HCT116 (cell line): ENCODE data around the gene ZNF492. TPM values are rescaled to one million over a fixed set of nuclear protein-coding genes. Genes with fewer than 3 reads are reported as not detected.

Experiments used
- ATAC-seq: fragments of 200-7000 bp; cut with Tn5 transposase; 2 replicates; pipeline ENCODE4 v1.9.1; 2020; ENCODE audit warnings: mild to moderate bottlenecking, moderate library complexity
- BruUV-seq: library from RNA; stranded (reverse); fragments of 400-500 nt; replicated peaks from 2 replicates; lab custom pipeline; 2021; lab: Mats Ljungman, UMichigan
- CTCF ChIA-PET: fragments of 300-600 bp; sonication (Branson Sonifier 250); formaldehyde crosslinking; loops from one replicate; lab custom pipeline; 2021; ENCODE audit warnings: antibody characterized with exemption; lab: Charles Lee
- POLR2A ChIA-PET: fragments of 300-600, 350-600 bp; sonication (Branson Sonifier 250); formaldehyde crosslinking; loops from one replicate; lab custom pipeline; 2021; ENCODE audit warnings: antibody characterized with exemption; lab: Charles Lee
- RAD21 ChIA-PET, 2 experiments: fragments of 300-600 bp; sonication (Branson Sonifier 250); formaldehyde crosslinking; loops; one replicate each; lab custom pipeline; 2023; ENCODE audit warnings: low total read pairs in 2 of 2; ENCODE audit not compliant: uncharacterized antibody in 2 of 2, unreplicated experiment in 2 of 2, low non-redundant PET in 1 of 2; lab: Charles Lee
- DNase-seq: peaks from one replicate; pipeline ENCODE4 v3.0.0-alpha.2; 2010; ENCODE audit warnings: low read depth, low spot score
- H2AFZ ChIP-seq: fragments of 200-600 bp; shearing (Covaris generic), sonication (generic); 2 replicates; pipeline ENCODE4 v1.6.1; 2017; ENCODE audit warnings: low read depth, mixed run types, mixed read lengths, antibody characterized with exemption, low read length; ENCODE audit not compliant: poor library complexity, severe bottlenecking
- H3K27ac ChIP-seq: 2 replicates; pipeline ENCODE4 v1.5.1; 2012; ENCODE audit warnings: low read depth, low read length
- H3K27me3 ChIP-seq: fragments of 200-600 bp; sonication (generic); 2 replicates; pipeline ENCODE4 v1.6.1; 2016; ENCODE audit warnings: mixed run types, low read length, mixed read lengths; ENCODE audit not compliant: insufficient read depth
- H3K36me3 ChIP-seq, 2 experiments: fragments of 200-500 bp in 1 of 2; fragments of 200-600 bp in 1 of 2; sonication (Bioruptor generic) in 1 of 2; sonication (generic) in 1 of 2; 2 replicates each; pipeline versions ENCODE4 v1.5.1 to v1.6.1; 2014 to 2016; ENCODE audit warnings: low read length in 2 of 2, inconsistent platforms in 1 of 2, mixed read lengths in 1 of 2, mixed run types in 1 of 2; ENCODE audit not compliant: insufficient read depth in 2 of 2, control insufficient read depth in 1 of 2
- H3K4me1 ChIP-seq, 2 experiments: fragments of 200-600 bp in 1 of 2; sonication (generic) in 1 of 2; 2 replicates each; pipeline versions ENCODE4 v1.5.1 to v1.6.1; 2012 to 2017; ENCODE audit warnings: low read length in 2 of 2, inconsistent platforms in 1 of 2, mild to moderate bottlenecking in 1 of 2, mixed read lengths in 1 of 2, mixed run types in 1 of 2, moderate library complexity in 1 of 2; ENCODE audit not compliant: insufficient read depth in 2 of 2, control insufficient read depth in 1 of 2
- H3K4me2 ChIP-seq: fragments of 200-600 bp; sonication (generic); 2 replicates; pipeline ENCODE4 v1.6.1; 2017; ENCODE audit warnings: mixed run types, low read length, mixed read lengths
- H3K4me3 ChIP-seq, 2 experiments: fragments of 200-600 bp in 1 of 2; sonication (generic) in 1 of 2; replicated peaks in 1 of 2; 2 replicates each; pipeline ENCODE4 v1.5.1; 2011 to 2016; ENCODE audit warnings: low read length in 2 of 2, control low read depth in 1 of 2, low read depth in 1 of 2, mild to moderate bottlenecking in 1 of 2, mixed read lengths in 1 of 2, mixed run types in 1 of 2
- H3K79me2 ChIP-seq: fragments of 200-600 bp; sonication (generic); 2 replicates; pipeline ENCODE4 v1.6.1; 2017; ENCODE audit warnings: mild to moderate bottlenecking, mixed run types, low read length, moderate library complexity, mixed read lengths; ENCODE audit not compliant: insufficient read depth
- H3K9ac ChIP-seq: fragments of 200-600 bp; sonication (generic); 2 replicates; pipeline ENCODE4 v1.6.1; 2016; ENCODE audit warnings: low read length, mixed read lengths
- H3K9me2 ChIP-seq: fragments of 200-600 bp; sonication (generic), shearing (Covaris generic); 2 replicates; pipeline ENCODE4 v1.6.1; 2017; ENCODE audit warnings: mixed run types, mild to moderate bottlenecking, moderate library complexity; ENCODE audit not compliant: insufficient read depth
- H3K9me3 ChIP-seq, 2 experiments: fragments of 200-500 bp in 1 of 2; fragments of 200-600 bp in 1 of 2; sonication (Bioruptor generic) in 1 of 2; sonication (generic) in 1 of 2; 2 replicates each; pipeline ENCODE4 v1.6.1; 2014 to 2017; ENCODE audit warnings: low read length in 2 of 2, mixed read lengths in 2 of 2, inconsistent platforms in 1 of 2, low read depth in 1 of 2, mild to moderate bottlenecking in 1 of 2, mixed run types in 1 of 2, moderate library complexity in 1 of 2; ENCODE audit not compliant: control insufficient read depth in 1 of 2, insufficient read depth in 1 of 2
- H4K20me1 ChIP-seq: fragments of 200-600 bp; sonication (generic), shearing (Covaris generic); 2 replicates; pipeline ENCODE4 v1.6.1; 2017; ENCODE audit warnings: mixed run types, mild to moderate bottlenecking, moderate library complexity; ENCODE audit not compliant: insufficient read depth
- CBX3 ChIP-seq: IDR thresholded peaks from 2 replicates; pipeline ENCODE4 v1.6.1; 2012; ENCODE audit warnings: low read depth
- EGR1 ChIP-seq: IDR thresholded peaks from 2 replicates; pipeline ENCODE4 v1.6.1; 2012; ENCODE audit warnings: low read depth
- ELF1 ChIP-seq: IDR thresholded peaks from 2 replicates; pipeline ENCODE4 v1.6.1; 2012; ENCODE audit warnings: low read depth, borderline replicate concordance
- EZH2phosphoT487 ChIP-seq: fragments of 200-600 bp; IDR thresholded peaks from 2 replicates; pipeline ENCODE4 v1.6.1; 2018; ENCODE audit warnings: antibody characterized with exemption, borderline replicate concordance
- RAD21 ChIP-seq: IDR thresholded peaks from 2 replicates; pipeline ENCODE4 v1.6.1; 2012; ENCODE audit warnings: low read depth, mild to moderate bottlenecking
- SIN3A ChIP-seq: IDR thresholded peaks from 2 replicates; pipeline ENCODE4 v1.6.1; 2012; ENCODE audit warnings: low read depth
- SP1 ChIP-seq: IDR thresholded peaks from 2 replicates; pipeline ENCODE4 v1.6.1; 2012; ENCODE audit warnings: low read depth
- SRF ChIP-seq: IDR thresholded peaks from 2 replicates; pipeline ENCODE4 v1.6.1; 2012; ENCODE audit warnings: low read depth
- TCF7L2 ChIP-seq: IDR thresholded peaks from 2 replicates; pipeline ENCODE4 v1.7.0; 2011; ENCODE audit warnings: borderline replicate concordance, inconsistent platforms; ENCODE audit not compliant: insufficient read depth, insufficient read length; ENCODE audit errors: extremely low read depth
- intact Hi-C: fragments of 100-400 bp; cut with micrococcal nuclease; formaldehyde crosslinking; loops from 2 replicates; pipeline ENCODE4 v1.10.0; 2022
- total RNA-seq: library from RNA; stranded (reverse); gene quantifications from one replicate; pipeline ENCODE4 v1.2.1, GENCODE V29; 2021; ENCODE audit not compliant: unreplicated experiment
- TF ChIP-seq, protein P1 (sequence below): IDR thresholded peaks from 2 replicates; pipeline ENCODE4 v1.6.1; 2012; ENCODE audit warnings: low read depth
- TF ChIP-seq, protein P2 (sequence below), 3 experiments: fragments of 200-600 bp in 1 of 3; sonication (generic) in 1 of 3; IDR thresholded peaks in 2 of 3; conservative IDR thresholded peaks in 1 of 3; 2 replicates each; pipeline ENCODE4 v1.5.1; 2012 to 2017; ENCODE audit warnings: low read depth in 2 of 3, low read length in 2 of 3, antibody characterized with exemption in 1 of 3, borderline replicate concordance in 1 of 3, control low read depth in 1 of 3, mild to moderate bottlenecking in 1 of 3, mixed read lengths in 1 of 3, mixed run types in 1 of 3, moderate library complexity in 1 of 3; ENCODE audit not compliant: insufficient read depth in 1 of 3
- TF ChIP-seq, protein P3 (sequence below): IDR thresholded peaks from 2 replicates; pipeline ENCODE4 v1.6.1; 2012

The ZNF492 gene
- total RNA-seq, 1 experiment from 2014 or later, result not detected

DNA sequence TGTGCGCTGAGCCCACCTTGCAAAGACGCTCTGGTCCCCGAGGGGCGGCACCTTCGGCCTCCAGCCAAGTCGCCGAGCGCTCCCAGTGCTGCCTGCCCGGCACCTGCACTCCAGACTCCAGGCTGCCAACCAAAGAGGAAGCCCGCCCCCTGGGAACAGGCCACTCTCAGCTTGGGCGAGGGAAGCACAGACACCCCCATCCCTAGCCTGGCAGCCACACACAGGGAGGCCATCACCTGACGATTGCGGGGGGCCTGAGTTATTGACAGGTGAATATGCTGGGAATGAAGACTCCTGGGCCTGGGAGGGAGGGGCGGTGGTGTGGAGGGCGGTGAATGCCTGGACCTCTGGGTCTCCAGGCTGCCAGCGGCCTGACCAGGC lies 10.3 kb upstream of the ZNF492 start (continued):
- TF ChIP-seq, protein P1, sequence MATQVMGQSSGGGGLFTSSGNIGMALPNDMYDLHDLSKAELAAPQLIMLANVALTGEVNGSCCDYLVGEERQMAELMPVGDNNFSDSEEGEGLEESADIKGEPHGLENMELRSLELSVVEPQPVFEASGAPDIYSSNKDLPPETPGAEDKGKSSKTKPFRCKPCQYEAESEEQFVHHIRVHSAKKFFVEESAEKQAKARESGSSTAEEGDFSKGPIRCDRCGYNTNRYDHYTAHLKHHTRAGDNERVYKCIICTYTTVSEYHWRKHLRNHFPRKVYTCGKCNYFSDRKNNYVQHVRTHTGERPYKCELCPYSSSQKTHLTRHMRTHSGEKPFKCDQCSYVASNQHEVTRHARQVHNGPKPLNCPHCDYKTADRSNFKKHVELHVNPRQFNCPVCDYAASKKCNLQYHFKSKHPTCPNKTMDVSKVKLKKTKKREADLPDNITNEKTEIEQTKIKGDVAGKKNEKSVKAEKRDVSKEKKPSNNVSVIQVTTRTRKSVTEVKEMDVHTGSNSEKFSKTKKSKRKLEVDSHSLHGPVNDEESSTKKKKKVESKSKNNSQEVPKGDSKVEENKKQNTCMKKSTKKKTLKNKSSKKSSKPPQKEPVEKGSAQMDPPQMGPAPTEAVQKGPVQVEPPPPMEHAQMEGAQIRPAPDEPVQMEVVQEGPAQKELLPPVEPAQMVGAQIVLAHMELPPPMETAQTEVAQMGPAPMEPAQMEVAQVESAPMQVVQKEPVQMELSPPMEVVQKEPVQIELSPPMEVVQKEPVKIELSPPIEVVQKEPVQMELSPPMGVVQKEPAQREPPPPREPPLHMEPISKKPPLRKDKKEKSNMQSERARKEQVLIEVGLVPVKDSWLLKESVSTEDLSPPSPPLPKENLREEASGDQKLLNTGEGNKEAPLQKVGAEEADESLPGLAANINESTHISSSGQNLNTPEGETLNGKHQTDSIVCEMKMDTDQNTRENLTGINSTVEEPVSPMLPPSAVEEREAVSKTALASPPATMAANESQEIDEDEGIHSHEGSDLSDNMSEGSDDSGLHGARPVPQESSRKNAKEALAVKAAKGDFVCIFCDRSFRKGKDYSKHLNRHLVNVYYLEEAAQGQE, result no peak
- TF ChIP-seq EGR1, result no peak
- TF ChIP-seq EZH2phosphoT487, result no peak
- no peak for TF ChIP-seq RAD21
- no peak for TF ChIP-seq SRF
- no peak for TF ChIP-seq ELF1
- TF ChIP-seq TCF7L2, result no peak
- no peak for TF ChIP-seq SP1
- no peak for TF ChIP-seq CBX3
- TF ChIP-seq, all 23 proteins: peak for 0

DNA sequence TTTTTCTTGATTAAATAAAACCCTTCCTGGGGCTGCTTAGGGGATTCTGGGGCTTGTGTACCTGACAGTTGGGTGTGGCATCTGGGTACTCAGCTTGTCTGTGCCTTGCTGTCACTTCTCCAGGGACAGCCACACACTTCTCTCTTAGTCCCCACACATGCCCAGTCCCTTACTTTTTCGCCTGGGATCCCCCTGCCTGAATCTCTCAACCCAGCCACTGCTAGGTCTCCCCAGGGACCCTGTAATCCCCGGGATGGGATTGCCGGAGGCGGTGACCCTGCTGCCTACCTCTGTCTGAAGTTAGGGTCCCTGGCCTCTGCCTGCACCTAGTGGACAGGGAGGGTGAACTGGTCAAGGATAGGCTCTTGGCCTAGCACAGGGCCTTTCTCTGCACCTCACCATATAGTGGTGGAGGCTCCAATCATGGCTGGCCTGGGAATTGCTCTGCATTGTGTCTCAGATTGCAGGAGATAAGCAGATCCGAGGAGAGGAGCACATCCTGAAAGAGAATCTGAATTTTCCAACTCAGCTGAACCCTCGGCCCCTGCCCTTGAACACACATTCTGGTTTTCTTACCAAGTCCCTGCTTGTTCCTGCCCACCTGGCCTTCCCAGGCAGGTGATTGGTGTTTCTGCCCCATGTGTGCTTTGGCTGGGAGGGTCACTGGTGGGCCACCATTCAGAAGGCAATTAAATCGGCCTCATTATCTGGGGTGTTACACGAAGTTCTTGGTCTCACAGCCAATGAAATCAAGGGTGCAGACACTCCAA lies 8.7 kb upstream of the ZNF492 start:
- intact Hi-C loops, result no loop called here
- RAD21 ChIA-PET, result no interaction called here
- Histone ChIP-seq H3K9me2 (no peaks in the 10 kb centered on the region), H3K36me3 (no peaks in the 10 kb centered on the region), H2AFZ (no peak overlapping the region)
- TF ChIP-seq ELF1 (no peak), EGR1 (no peak), EZH2phosphoT487 (no peak), TCF7L2 (no peak), SIN3A (no peak)
- TF ChIP-seq, protein P2, sequence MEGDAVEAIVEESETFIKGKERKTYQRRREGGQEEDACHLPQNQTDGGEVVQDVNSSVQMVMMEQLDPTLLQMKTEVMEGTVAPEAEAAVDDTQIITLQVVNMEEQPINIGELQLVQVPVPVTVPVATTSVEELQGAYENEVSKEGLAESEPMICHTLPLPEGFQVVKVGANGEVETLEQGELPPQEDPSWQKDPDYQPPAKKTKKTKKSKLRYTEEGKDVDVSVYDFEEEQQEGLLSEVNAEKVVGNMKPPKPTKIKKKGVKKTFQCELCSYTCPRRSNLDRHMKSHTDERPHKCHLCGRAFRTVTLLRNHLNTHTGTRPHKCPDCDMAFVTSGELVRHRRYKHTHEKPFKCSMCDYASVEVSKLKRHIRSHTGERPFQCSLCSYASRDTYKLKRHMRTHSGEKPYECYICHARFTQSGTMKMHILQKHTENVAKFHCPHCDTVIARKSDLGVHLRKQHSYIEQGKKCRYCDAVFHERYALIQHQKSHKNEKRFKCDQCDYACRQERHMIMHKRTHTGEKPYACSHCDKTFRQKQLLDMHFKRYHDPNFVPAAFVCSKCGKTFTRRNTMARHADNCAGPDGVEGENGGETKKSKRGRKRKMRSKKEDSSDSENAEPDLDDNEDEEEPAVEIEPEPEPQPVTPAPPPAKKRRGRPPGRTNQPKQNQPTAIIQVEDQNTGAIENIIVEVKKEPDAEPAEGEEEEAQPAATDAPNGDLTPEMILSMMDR (IDR thresholded peaks at IDR 0.05 in 2 of 3, conservative IDR thresholded peaks at IDR 0.05 in 1 of 3; ENCODE audit: borderline replicate concordance in 1 of 3, insufficient read depth in 1 of 3, low read depth in 2 of 3, low read length in 2 of 3), result no peak
- TF ChIP-seq, protein P3, sequence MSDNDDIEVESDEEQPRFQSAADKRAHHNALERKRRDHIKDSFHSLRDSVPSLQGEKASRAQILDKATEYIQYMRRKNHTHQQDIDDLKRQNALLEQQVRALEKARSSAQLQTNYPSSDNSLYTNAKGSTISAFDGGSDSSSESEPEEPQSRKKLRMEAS, result no peak
- TF ChIP-seq, protein P1, result no peak
- TF ChIP-seq, all 23 proteins: peak for 0
- no peaks in the 10 kb centered on the region for H3K79me2 ChIP-seq
- CTCF ChIA-PET, result no interaction called here
- no peak for ATAC-seq
- no peaks in the 10 kb centered on the region for H4K20me1 ChIP-seq
- H3K9me3 ChIP-seq, result peaks cover 5 to 15% of the 10 kb centered on the region in 2 experiments; a peak in 2 of 4 replicates
- no peak overlapping the region for H3K4me2 ChIP-seq
- no peak overlapping the region for H3K9ac ChIP-seq
- H3K4me1 ChIP-seq, result no peaks in the 10 kb centered on the region
- no TSS peak for BruUV-seq
- no peak overlapping the region for H3K27ac ChIP-seq
- POLR2A ChIA-PET, result no interaction called here
- no peak overlapping the region for H3K4me3 ChIP-seq
- DNase-seq, result no peak
- H3K27me3 ChIP-seq, result no peaks in the 10 kb centered on the region
